Peyer's patch (tissue), 4 donors: Measurements from ENCODE around the gene CDC42. TPM values are rescaled to one million over a fixed set of nuclear protein-coding genes. Genes with fewer than 3 reads are reported as not detected.
A peak's percentile ranks its signal among the peaks of the same experiment; 100 is the strongest.

ENCODE experiments used
- DNase-seq, 3 donors: peaks; one replicate each; pipeline ENCODE4 v3.0.0-alpha.2; 2017 to 2019
- H3K27ac ChIP-seq, 4 donors: fragments of 200-600 bp; sonication (generic); one replicate each; pipeline ENCODE4 v1.5.1; 2016 to 2019
- H3K27me3 ChIP-seq, 2 donors: fragments of 200-600 bp; sonication (generic); one replicate each; pipeline ENCODE4 v1.5.1; 2019
- H3K36me3 ChIP-seq, 3 donors: fragments of 200-600 bp; sonication (generic); one replicate each; pipeline ENCODE4 v1.5.1; 2016 to 2019
- H3K4me1 ChIP-seq, 4 donors: fragments of 200-600 bp; sonication (generic); one replicate each; pipeline ENCODE4 v1.5.1; 2016 to 2019
- H3K4me3 ChIP-seq, 4 donors: fragments of 200-600 bp; sonication (generic); 1 replicate in 3 of 4; 2 replicates in 1 of 4; pipeline ENCODE4 v1.5.1; 2016 to 2019; ENCODE audit warnings: mild to moderate bottlenecking in 1 of 4
- H3K9me3 ChIP-seq, 4 donors: fragments of 200-600 bp; sonication (generic); one replicate each; pipeline ENCODE4 v1.5.1; 2016 to 2019; ENCODE audit warnings: mild to moderate bottlenecking in 1 of 4
- CTCF ChIP-seq, 6 experiments: fragments of 450-650 bp in 4 of 6; fragments of 200-600 bp in 2 of 6; sonication (generic) in 1 of 6; IDR thresholded peaks; one replicate each; pipeline ENCODE4 v1.5.1; 2017 to 2019; ENCODE audit warnings: antibody characterized with exemption in 6 of 6, mild to moderate bottlenecking in 3 of 6, moderate library complexity in 1 of 6
- POLR2A ChIP-seq, 2 donors: fragments of 450-650 bp; IDR thresholded peaks; one replicate each; pipeline ENCODE4 v1.5.1; 2017; ENCODE audit warnings: antibody characterized with exemption in 2 of 2, mild to moderate bottlenecking in 2 of 2, moderate library complexity in 2 of 2
- total RNA-seq, 4 donors: library from RNA; depleted of rRNA; stranded (reverse); fragments of >200 nt; gene quantifications; one replicate each; pipeline ENCODE4 v1.1.0, GENCODE V29; 2016

The CDC42 gene
- total RNA-seq, 4 donors from 2014 or later: 89.6 to 224 (median 157) TPM

GRCh38 chr1:22045604-22046228 lies 6.8 kb upstream of the CDC42 start:
- DNase-seq: peak in 1 of 3 donors; percentile 47
- Histone ChIP-seq H3K27me3 (no peaks in the 10 kb centered on the region), H3K4me1 (peaks cover 0 to under 1% (median 0%) of the 10 kb centered on the region in 4 donors)

GRCh38 chr1:22048351-22049192 lies 3.9 kb upstream of the CDC42 start:
- TF ChIP-seq CTCF (IDR thresholded peaks at IDR 0.05): no peak
- TF ChIP-seq POLR2A (IDR thresholded peaks at IDR 0.05): no peak
- no peak overlapping the region for H3K27ac ChIP-seq
- no peaks in the 10 kb centered on the region for H3K4me1 ChIP-seq
- no peaks in the 10 kb centered on the region for H3K36me3 ChIP-seq
- peak in 1 of 3 donors; percentile 34 for DNase-seq
- no peaks in the 10 kb centered on the region for H3K27me3 ChIP-seq
- H3K9me3 ChIP-seq: no peaks in the 10 kb centered on the region
- H3K4me3 ChIP-seq: no peak overlapping the region

More at GRCh38 chr1:22045604-22046228, 6.8 kb upstream of the CDC42 start:
- no peaks in the 10 kb centered on the region for H3K36me3 ChIP-seq
- H3K4me3 ChIP-seq: no peak overlapping the region
- H3K27ac ChIP-seq: no peak overlapping the region
- TF ChIP-seq POLR2A (IDR thresholded peaks at IDR 0.05) (no peak), CTCF (IDR thresholded peaks at IDR 0.05) (no peak)
- no peaks in the 10 kb centered on the region for H3K9me3 ChIP-seq

- Histone ChIP-seq H3K27ac (no peak overlapping the region), H3K4me1 (peaks cover 0 to 12% (median 5%) of the 10 kb centered on the region in 4 donors), H3K27me3 (no peaks in the 10 kb centered on the region), H3K36me3 (no peaks in the 10 kb centered on the region), H3K4me3 (no peak overlapping the region), H3K9me3 (no peaks in the 10 kb centered on the region)
- no peak for DNase-seq
- TF ChIP-seq CTCF (IDR thresholded peaks at IDR 0.05) (no peak), POLR2A (IDR thresholded peaks at IDR 0.05) (no peak)
These were observed 2.2 kb upstream of the CDC42 start for GRCh38 chr1:22050330-22050729.

- DNase-seq: peak in 1 of 3 donors; percentile 41
- no peak for TF ChIP-seq POLR2A (IDR thresholded peaks at IDR 0.05)
- no peak for TF ChIP-seq CTCF (IDR thresholded peaks at IDR 0.05)
- no peaks in the 10 kb centered on the region for H3K9me3 ChIP-seq
- no peaks in the 10 kb centered on the region for H3K27me3 ChIP-seq
- no peaks in the 10 kb centered on the region for H3K36me3 ChIP-seq
- peaks cover 0 to 25% (median 6%) of the 10 kb centered on the region in 4 donors for H3K4me1 ChIP-seq
- no peak overlapping the region for H3K27ac ChIP-seq
- no peak overlapping the region for H3K4me3 ChIP-seq
These were observed 848 bp upstream of the CDC42 start for GRCh38 chr1:22051607-22052114.

- Histone ChIP-seq H3K27ac (peak overlapping the region; percentile 98 to 100 (median 100)), H3K9me3 (no peaks in the 10 kb centered on the region), H3K4me1 (peaks cover 0 to 41% (median 6%) of the 10 kb centered on the region in 4 donors), H3K4me3 (peak overlapping the region; percentile 69 to 100 (median 99)), H3K27me3 (no peaks in the 10 kb centered on the region), H3K36me3 (peaks cover 0 to under 1% (median 0%) of the 10 kb centered on the region in 3 donors)
- peak in 1 of 2 donors; percentile 24 for TF ChIP-seq POLR2A (IDR thresholded peaks at IDR 0.05)
- TF ChIP-seq CTCF (IDR thresholded peaks at IDR 0.05): no peak
- DNase-seq: peak; percentile 33 to 86 (median 69)
These were observed 730 bp downstream of the CDC42 start for GRCh38 chr1:22053017-22053860.
